HG03060 (cell line): ENCODE results near the gene PRH2.

ENCODE experiments used
- ATAC-seq: cut with Tn5 transposase; IDR thresholded peaks from one replicate; pipeline ENCODE4 v1.9.1; 2021; ENCODE audit warnings: low read depth, moderate number of reproducible peaks; ENCODE audit not compliant: unreplicated experiment

Gene PRH2

DNA sequence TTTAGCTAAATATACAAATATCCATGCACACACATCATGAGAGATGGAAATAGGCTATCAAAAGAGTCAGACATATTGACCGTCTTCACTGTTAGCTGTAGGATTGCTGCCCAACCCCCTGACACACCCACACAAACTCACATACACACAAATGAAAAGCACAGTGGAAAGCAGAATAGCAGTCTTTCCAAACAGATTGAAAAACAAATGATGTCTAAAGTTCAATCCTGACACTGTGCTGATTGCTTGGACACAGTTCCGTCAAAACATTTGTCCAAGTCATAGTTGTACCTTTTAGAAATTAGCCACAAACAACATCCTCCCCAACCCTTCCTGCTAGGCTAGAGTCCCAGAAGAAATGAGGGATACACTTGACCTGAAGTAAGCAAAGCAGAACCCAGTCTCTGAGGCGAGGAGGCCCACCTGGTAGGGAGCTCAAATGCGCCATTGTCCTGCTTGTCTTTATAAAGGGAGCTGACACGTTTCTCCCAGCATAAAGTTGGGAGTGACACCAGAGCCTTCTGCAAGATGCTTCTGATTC is at the start of gene PRH2:
Gene PRH2, plus strand, starts transcription at position 491 of the 541 bp plus-strand sequence. Its CDS starts 38 bp downstream, at position 529.
- no peak for ATAC-seq

- no peak for ATAC-seq
Measured at GRCh38 chr12:10884086-10884725, 44.8 kb upstream of the PRH2 start, which contains the start of gene PRH1. TSS of gene PRH1 (minus strand) at chr12:10884255. CDS start at chr12:10884217, 38 bp downstream.

DNA sequence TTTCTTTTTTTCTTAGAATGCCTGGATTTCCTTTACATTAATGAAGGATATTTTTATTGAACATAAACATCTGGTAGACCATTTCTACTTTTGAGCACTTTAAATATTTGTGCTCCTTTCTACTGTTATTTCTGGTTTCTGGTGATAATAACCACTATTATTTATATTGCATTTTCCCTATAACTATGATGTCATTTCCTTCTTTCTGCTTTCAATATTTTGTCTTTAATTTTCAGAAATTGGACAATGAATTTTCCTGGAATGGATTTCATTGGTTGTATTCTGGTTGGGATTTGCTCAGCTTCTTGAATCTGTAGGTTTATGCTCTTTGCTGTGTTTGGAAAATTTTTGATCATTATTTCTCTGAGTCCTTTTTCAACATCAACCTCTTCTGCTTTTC is 39.8 kb upstream of the PRH2 start:
- no peak for ATAC-seq

- no peak for ATAC-seq
Measured at GRCh38 chr12:10891937-10892336, 37.1 kb upstream of the PRH2 start.

GRCh38 chr12:10896854-10897253 is 32.2 kb upstream of the PRH2 start:
- ATAC-seq, result no peak

GRCh38 chr12:10900530-10900929 is 28.5 kb upstream of the PRH2 start:
- no peak for ATAC-seq

GRCh38 chr12:10900972-10901371 is 28.1 kb upstream of the PRH2 start:
- ATAC-seq, result no peak

DNA sequence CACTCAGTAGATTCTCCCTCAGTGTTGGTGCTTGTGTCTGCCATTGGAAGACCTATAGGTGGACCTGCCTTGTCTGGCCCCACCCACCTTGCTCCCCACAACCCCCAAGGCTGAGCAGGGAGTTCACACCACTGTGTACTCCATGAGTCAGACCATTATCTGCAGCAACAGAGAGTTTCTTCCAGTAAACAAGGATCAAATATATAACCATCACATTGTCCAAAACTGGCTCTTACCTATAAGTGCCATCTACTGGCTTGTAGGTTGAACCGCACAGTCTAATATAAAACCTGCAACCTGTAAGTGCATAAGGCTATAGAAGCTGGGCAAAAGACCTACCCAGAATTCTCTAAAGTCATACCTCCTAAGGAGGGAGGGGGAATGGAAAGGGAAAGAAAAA is 27.6 kb upstream of the PRH2 start:
- no peak for ATAC-seq

- ATAC-seq, result no peak
Measured at GRCh38 chr12:10904686-10905085, 24.4 kb upstream of the PRH2 start.

DNA sequence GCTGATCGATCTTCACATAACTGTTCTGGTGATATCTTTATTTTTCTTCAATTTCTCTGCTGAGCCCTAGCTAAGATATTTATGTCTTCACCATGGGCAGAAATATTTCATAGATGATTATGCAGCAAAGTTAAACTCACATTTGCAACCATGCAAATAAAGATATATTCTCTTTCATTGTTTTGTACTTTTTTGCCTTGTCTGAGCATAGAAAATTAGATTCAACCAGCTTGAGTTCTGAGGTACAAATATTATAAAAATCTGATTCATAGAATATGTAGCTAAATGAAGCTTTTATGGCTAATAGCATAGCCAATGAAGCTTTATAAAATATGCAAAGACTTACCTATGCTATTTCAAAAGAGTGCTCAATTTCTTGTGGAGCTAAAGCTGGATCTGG is 19.6 kb upstream of the PRH2 start, which contains the start of gene TAS2R13:
Gene TAS2R13, minus strand, starts transcription at position 101 of the 400 bp plus-strand sequence. CDS start 264 bp downstream, outside the sequence.
- ATAC-seq, result no peak

- no peak for ATAC-seq
Measured at GRCh38 chr12:10910380-10910779, 18.7 kb upstream of the PRH2 start.

GRCh38 chr12:10919809-10920208 is 9.2 kb upstream of the PRH2 start:
- no peak for ATAC-seq

GRCh38 chr12:10926269-10926668 is 2.8 kb upstream of the PRH2 start:
- no peak for ATAC-seq

DNA sequence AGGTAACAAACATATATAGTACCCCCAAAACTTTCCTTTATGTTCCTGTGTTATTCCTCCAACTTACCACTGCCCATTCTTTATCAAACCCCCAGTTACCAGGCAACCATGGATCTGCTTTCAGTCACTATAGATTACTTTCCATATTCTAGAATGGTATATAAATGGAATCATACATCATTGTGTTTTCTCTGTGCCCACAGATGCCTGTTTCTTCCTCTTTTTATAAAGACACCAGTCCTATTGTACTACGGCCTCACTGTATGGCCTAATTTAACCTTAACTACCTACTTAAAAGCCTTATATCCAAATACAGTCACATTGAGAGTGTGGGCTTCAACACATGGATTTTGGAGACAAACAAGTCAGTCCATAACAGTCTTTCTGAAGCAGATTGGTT is 7.5 kb downstream of the PRH2 start:
- ATAC-seq, result no peak

- ATAC-seq, result no peak
Measured at GRCh38 chr12:10939163-10939562, 10.1 kb downstream of the PRH2 start, which contains the start of gene TAS2R14. TSS of gene TAS2R14 (minus strand) at chr12:10939263. CDS start at chr12:10939207, 56 bp downstream.

GRCh38 chr12:10940389-10940788 is 11.4 kb downstream of the PRH2 start:
- no peak for ATAC-seq

DNA sequence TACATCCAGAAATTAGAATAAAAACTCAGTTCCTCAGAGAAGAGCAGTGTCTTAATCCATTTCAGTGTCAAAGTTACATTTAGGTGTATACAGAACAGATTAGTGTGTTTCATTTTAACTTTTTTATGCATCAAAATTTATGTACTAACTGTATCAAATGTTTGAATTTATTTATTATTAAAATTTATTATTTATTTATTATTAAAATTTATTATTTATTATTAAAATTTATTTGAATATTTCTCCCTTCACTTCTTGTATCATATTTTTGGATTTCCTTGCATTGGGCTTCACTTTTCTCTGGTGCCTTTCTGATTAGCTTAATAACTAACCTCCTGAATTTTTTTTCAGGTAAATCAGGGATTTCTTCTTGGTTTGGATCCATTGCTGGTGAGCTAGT is 12.3 kb downstream of the PRH2 start:
- no peak for ATAC-seq

DNA sequence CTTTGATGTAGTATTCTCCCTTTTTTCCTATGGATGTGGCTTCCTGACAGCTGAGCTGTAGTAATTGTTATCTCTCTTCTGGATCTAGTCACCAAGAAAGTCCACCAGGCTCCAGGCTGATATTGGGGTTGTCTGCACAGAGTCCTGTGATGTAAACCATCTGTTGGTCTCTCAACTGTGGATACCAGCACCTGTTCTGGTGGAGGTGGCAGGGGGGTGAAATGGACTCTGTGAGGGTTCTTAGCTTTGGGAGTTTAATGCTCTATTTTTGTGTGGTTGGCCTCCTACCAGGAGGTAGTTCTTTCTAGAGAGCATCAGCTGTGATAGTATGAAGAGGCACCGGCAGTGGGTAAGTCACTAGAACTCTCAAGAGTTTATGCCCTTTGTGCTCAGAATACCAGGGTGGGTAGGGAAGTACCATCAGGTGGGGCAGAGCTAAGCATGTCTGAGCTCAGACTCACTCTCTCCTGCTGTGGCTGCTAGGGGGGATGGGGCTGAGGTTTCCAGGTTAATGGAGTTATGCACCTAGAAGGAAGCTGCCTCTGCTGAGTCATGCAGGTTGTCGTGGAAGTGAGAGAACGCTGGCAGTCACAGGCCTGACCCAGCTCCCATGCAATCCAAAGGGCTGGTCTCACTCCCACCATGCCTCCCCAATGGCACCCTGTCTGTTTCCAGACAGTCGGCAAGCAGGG is 13.0 kb downstream of the PRH2 start:
- no peak for ATAC-seq

GRCh38 chr12:10943167-10943566 is 14.1 kb downstream of the PRH2 start:
- ATAC-seq, result no peak

DNA sequence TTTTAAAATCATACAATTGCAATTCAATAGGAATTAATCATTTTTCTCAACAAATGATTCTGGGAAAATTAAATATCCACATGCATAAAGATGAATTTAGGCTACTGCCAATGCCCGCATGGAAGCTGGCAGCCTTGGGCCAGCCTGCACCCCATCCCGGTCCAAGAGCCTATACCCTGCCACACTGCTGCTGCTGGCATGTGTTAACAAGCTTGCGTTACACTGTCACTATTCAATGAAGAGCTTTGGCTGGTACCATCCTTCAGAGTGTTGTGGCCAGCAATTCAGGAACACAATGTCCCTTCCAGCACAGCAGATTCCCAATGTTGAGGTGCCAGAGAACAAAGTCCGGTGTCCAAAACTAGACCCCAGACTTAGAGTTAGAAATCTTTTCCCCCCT is 23.6 kb downstream of the PRH2 start:
- no peak for ATAC-seq

GRCh38 chr12:10956085-10956484 is 27.0 kb downstream of the PRH2 start:
- no peak for ATAC-seq

GRCh38 chr12:10957741-10958140 is 28.7 kb downstream of the PRH2 start:
- ATAC-seq, result no peak
